IMR-90 (cell line): Measurements from ENCODE around the gene DNAJB7. TPM values are rescaled to one million over a fixed set of nuclear protein-coding genes. Genes with fewer than 3 reads are reported as not detected.

Experiments
- ATAC-seq: fragments of 200-7000 bp; cut with Tn5 transposase; 2 replicates; pipeline ENCODE4 v1.9.1; 2020; ENCODE audit warnings: low read depth, mild to moderate bottlenecking, moderate library complexity
- BruUV-seq: library from RNA; stranded (reverse); fragments of 400-500 nt; replicated peaks from 2 replicates; lab custom pipeline; 2021; lab: Mats Ljungman, UMichigan
- CTCF ChIA-PET: fragments of 300-600 bp; formaldehyde crosslinking; extraction: SDS; loops from one replicate; lab custom pipeline; 2021; ENCODE audit warnings: antibody characterized with exemption; lab: Yijun Ruan, JAX
- POLR2A ChIA-PET: fragments of 300-600 bp; sonication (Branson Sonifier 250); formaldehyde crosslinking; loops from one replicate; lab custom pipeline; 2022; ENCODE audit warnings: antibody characterized with exemption; ENCODE audit not compliant: unreplicated experiment; lab: Charles Lee
- DNase-seq: peaks from one replicate; pipeline ENCODE4 v3.0.0; 2013
- H2AFZ ChIP-seq: replicated peaks from 2 replicates; pipeline ENCODE3; 2013; ENCODE audit warnings: low read length, mild to moderate bottlenecking; ENCODE audit not compliant: poor library complexity
- H2AK5ac ChIP-seq: 2 replicates; pipeline ENCODE4 v1.6.1; 2013; ENCODE audit warnings: low read depth, low read length, inconsistent platforms
- H2AK9ac ChIP-seq: replicated peaks from 2 replicates; pipeline ENCODE3; 2013; ENCODE audit warnings: mild to moderate bottlenecking, low read depth, low read length, moderate library complexity; ENCODE audit not compliant: poor library complexity
- H2BK120ac ChIP-seq: 2 replicates; pipeline ENCODE4 v1.6.1; 2013; ENCODE audit warnings: low read depth, low read length, inconsistent platforms
- H2BK15ac ChIP-seq: 3 replicates; pipeline ENCODE4 v1.6.1; 2013; ENCODE audit warnings: low read depth, low read length, inconsistent platforms
- H2BK20ac ChIP-seq: 2 replicates; pipeline ENCODE4 v1.6.1; 2013; ENCODE audit warnings: low read depth, mild to moderate bottlenecking, inconsistent platforms, low read length, moderate library complexity
- H2BK5ac ChIP-seq: 2 replicates; pipeline ENCODE4 v1.6.1; 2013; ENCODE audit warnings: mild to moderate bottlenecking, low read depth, low read length, inconsistent platforms; ENCODE audit not compliant: poor library complexity, severe bottlenecking
- H3K14ac ChIP-seq: replicated peaks from 2 replicates; pipeline ENCODE4 v1.6.1; 2013; ENCODE audit warnings: low read depth, low read length, inconsistent platforms
- H3K18ac ChIP-seq: 2 replicates; pipeline ENCODE4 v1.6.1; 2013; ENCODE audit warnings: low read depth, low read length, control low read depth
- H3K23ac ChIP-seq: 2 replicates; pipeline ENCODE4 v1.6.1; 2013; ENCODE audit warnings: low read depth, low read length, inconsistent platforms
- H3K27ac ChIP-seq: 2 replicates; pipeline ENCODE4 v1.5.1; 2013; ENCODE audit warnings: mild to moderate bottlenecking, control low read depth, low read length; ENCODE audit not compliant: insufficient read depth
- H3K27me3 ChIP-seq: 2 replicates; pipeline ENCODE4 v1.6.1; 2013; ENCODE audit warnings: low read length; ENCODE audit not compliant: control insufficient read depth, insufficient read depth
- H3K36me3 ChIP-seq: 2 replicates; pipeline ENCODE4 v1.6.1; 2013; ENCODE audit warnings: low read length, mixed read lengths; ENCODE audit not compliant: control insufficient read depth, insufficient read depth
- H3K4ac ChIP-seq: 2 replicates; pipeline ENCODE4 v1.6.1; 2013; ENCODE audit warnings: low read depth, low read length, inconsistent platforms
- H3K4me1 ChIP-seq: 2 replicates; pipeline ENCODE4 v1.6.1; 2013; ENCODE audit warnings: low read length, mixed read lengths; ENCODE audit not compliant: control insufficient read depth, insufficient read depth
- H3K4me2 ChIP-seq: 2 replicates; pipeline ENCODE4 v1.6.1; 2013; ENCODE audit warnings: low read depth, mild to moderate bottlenecking, control low read depth, low read length, moderate library complexity
- H3K4me3 ChIP-seq: 2 replicates; pipeline ENCODE4 v1.5.1; 2013; ENCODE audit warnings: low read depth, mild to moderate bottlenecking, control low read depth, low read length, moderate library complexity; ENCODE audit not compliant: insufficient read depth
- H3K56ac ChIP-seq: 2 replicates; pipeline ENCODE4 v1.6.1; 2013; ENCODE audit warnings: low read length, inconsistent platforms; ENCODE audit not compliant: insufficient read depth; ENCODE audit errors: extremely low read depth
- H3K79me1 ChIP-seq, 2 experiments: 2 replicates each; pipeline ENCODE4 v1.6.1; 2013; ENCODE audit warnings: low read length in 2 of 2, inconsistent platforms in 1 of 2, low read depth in 1 of 2
- H3K9ac ChIP-seq: 2 replicates; pipeline ENCODE4 v1.6.1; 2013; ENCODE audit warnings: low read depth, low read length, control low read depth
- H3K9me1 ChIP-seq: 2 replicates; pipeline ENCODE4 v1.6.1; 2013; ENCODE audit warnings: low read length, inconsistent platforms; ENCODE audit not compliant: insufficient read depth
- H3K9me3 ChIP-seq: 2 replicates; pipeline ENCODE4 v1.6.1; 2013; ENCODE audit warnings: low read length; ENCODE audit not compliant: control insufficient read depth, insufficient read depth
- H4K20me1 ChIP-seq: 2 replicates; pipeline ENCODE4 v1.6.1; 2013; ENCODE audit warnings: low read length, inconsistent platforms; ENCODE audit not compliant: insufficient read depth
- H4K5ac ChIP-seq: 2 replicates; pipeline ENCODE4 v1.6.1; 2013; ENCODE audit warnings: mild to moderate bottlenecking, low read depth, low read length, control low read depth
- H4K8ac ChIP-seq, 2 experiments: 2 replicates each; pipeline ENCODE4 v1.6.1; 2013; ENCODE audit warnings: low read depth in 2 of 2, low read length in 2 of 2, control low read depth in 1 of 2, inconsistent platforms in 1 of 2
- H4K91ac ChIP-seq: 2 replicates; pipeline ENCODE4 v1.6.1; 2013; ENCODE audit warnings: low read depth, low read length, inconsistent platforms; ENCODE audit not compliant: insufficient read depth
- RAD21 ChIP-seq: IDR thresholded peaks from 2 replicates; pipeline ENCODE4 v1.6.1; 2012; ENCODE audit warnings: low read length, improper control_type of control experiment
- RCOR1 ChIP-seq: IDR thresholded peaks from 2 replicates; pipeline ENCODE4 v1.6.1; 2012; ENCODE audit warnings: mild to moderate bottlenecking, low read length, improper control_type of control experiment; ENCODE audit not compliant: insufficient replicate concordance
- WGBS, 2 experiments: methylation state at CpG; one replicate each; pipeline versions ENCODE4 v1.1.5 to v1.1.7; 2013; ENCODE audit warnings: missing lambda C conversion rate in 2 of 2; ENCODE audit not compliant: insufficient read length in 1 of 2; ENCODE audit errors: extremely low coverage in 2 of 2; 5-methylcytosine and 5-hydroxymethylcytosine counted together
- dilution Hi-C: fragments of 300-500 bp; cut with HindIII; formaldehyde crosslinking; loops from one replicate; pipeline ENCODE4 v1.14.3; 2018; ENCODE audit warnings: low sequenced_read_pairs; ENCODE audit not compliant: unreplicated experiment
- in situ Hi-C: fragments of 300-500 bp; cut with MboI; formaldehyde crosslinking; loops from 3 replicates; pipeline ENCODE4 v1.14.3; 2019; ENCODE audit warnings: low sequenced_read_pairs, inconsistent platforms, mixed read lengths
- intact Hi-C: fragments of 100-400 bp; cut with micrococcal nuclease; formaldehyde crosslinking; loops from 2 replicates; pipeline ENCODE4 v1.10.0; 2022
- polyA plus RNA-seq, 3 experiments: library from polyadenylated mRNA; depleted of rRNA; stranded (reverse); fragments of >200 nt; gene quantifications; 2 replicates each; pipeline ENCODE4 v1.2.3, GENCODE V29; 2012; ENCODE audit warnings: low replicate concordance in 1 of 3
- total RNA-seq: library from RNA; depleted of rRNA; stranded (reverse); fragments of >200 nt; gene quantifications from 2 replicates; pipeline ENCODE4 v1.2.3, GENCODE V29; 2012

The DNAJB7 gene
- total and polyA plus RNA-seq, 2 of the 4 experiments (the other 2 are of a cell fraction), result not detected

DNA sequence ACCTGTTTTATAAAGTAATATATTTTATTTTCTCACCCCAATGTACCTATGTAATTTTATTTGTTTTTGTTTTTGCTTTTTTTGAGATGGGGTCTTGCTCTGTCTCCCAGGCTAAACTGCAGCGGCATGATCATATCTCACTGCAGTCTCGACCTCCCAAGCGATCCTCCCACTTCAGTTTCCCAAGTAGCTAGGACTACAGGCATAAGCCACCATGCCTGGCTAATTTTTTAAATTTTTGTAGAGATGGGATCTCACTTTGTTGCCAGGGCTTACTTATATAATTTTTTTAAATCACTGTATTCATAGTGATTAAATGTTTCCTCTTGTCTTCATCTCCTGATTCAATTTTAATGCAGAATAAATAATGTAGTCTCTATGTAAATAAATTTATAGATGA is 13.2 kb upstream of the DNAJB7 start:
- no peak for DNase-seq
- H4K8ac ChIP-seq, result no peak overlapping the region
- no peak overlapping the region for H3K14ac ChIP-seq
- H3K9ac ChIP-seq, result no peak overlapping the region
- H3K23ac ChIP-seq, result no peak overlapping the region
- peaks cover 11% of the 10 kb centered on the region for H3K36me3 ChIP-seq
- POLR2A ChIA-PET, result no interaction called here
- WGBS, 2 experiments, result no CpG with 5 or more reads among the region's 3 CpGs
- no peak overlapping the region for H2BK120ac ChIP-seq
- H3K79me1 ChIP-seq, result peaks cover 0 to 23% of the 10 kb centered on the region in 2 experiments; a peak in 3 of 4 replicates
- no peak overlapping the region for H3K56ac ChIP-seq
- H3K4me2 ChIP-seq, result no peak overlapping the region
- intact Hi-C loops (no loop called here), in situ Hi-C loops (loop anchor here (25.0 kb wide), 1 partner anchor 438 kb away; no protein-coding TSS in a partner anchor), dilution Hi-C loops (no loop called here)
- no peak overlapping the region for H4K91ac ChIP-seq
- no peak overlapping the region for H4K5ac ChIP-seq
- H2AK5ac ChIP-seq, result no peak overlapping the region
- peaks cover 3% of the 10 kb centered on the region for H3K9me1 ChIP-seq
- no peak overlapping the region for H3K27ac ChIP-seq
- no peak overlapping the region for H3K4ac ChIP-seq
- no peak for ATAC-seq
- TF ChIP-seq RAD21, result no peak
- TF ChIP-seq RCOR1, result no peak
- no peak overlapping the region for H2BK20ac ChIP-seq
- no peak overlapping the region for H3K18ac ChIP-seq
- H2AFZ ChIP-seq, result no peak overlapping the region
- no peaks in the 10 kb centered on the region for H3K4me1 ChIP-seq
- CTCF ChIA-PET, result no interaction called here
- H2AK9ac ChIP-seq, result no peak overlapping the region
- BruUV-seq, result no TSS peak
- no peak overlapping the region for H3K4me3 ChIP-seq
- no peaks in the 10 kb centered on the region for H3K9me3 ChIP-seq
- H2BK5ac ChIP-seq, result no peak overlapping the region
- H4K20me1 ChIP-seq, result no peaks in the 10 kb centered on the region
- H3K27me3 ChIP-seq, result no peaks in the 10 kb centered on the region
- no peak overlapping the region for H2BK15ac ChIP-seq
